ENCODE data around the gene ABR.

Gene ABR

DNA sequence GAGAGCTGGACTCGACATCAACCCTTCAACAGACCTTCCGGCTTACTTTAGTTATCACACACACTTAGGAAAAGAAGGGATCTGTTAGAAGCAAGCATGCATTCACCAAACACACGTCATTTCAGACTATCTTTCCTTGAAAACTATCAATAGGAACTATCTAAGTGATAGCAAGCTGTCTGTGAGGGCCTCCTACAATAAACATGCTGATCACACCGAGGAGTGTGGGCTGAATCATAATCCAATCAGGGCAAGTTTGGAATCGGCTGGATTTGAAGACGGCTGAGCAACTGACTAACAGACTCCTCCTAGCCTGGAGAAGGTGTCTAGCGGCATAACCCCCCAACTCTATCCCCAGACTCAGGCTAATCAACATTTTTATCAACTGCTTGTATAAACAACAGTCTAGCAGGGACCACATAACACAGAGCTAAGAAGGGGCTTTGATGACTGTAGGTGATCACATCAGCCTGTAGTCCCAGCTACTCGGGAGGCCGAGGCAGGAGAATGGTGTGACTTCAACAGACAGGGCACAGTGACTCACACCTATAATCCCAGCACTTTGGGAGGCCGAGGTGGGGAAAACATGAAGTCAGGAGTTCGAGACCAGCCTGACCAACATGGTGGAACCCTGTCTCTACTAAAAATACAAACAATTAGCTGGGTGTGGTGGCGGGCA, 214.3 kb downstream of the ABR start:
- Histone ChIP-seq H3K9me3 (ENCODE audit: control insufficient read depth, low read length) (no peaks in the 10 kb centered on the region), H3K4me3 (ENCODE audit: low read depth, low read length) (no peak overlapping the region), H3K27ac (no peak overlapping the region), H3K79me2 (peaks cover 2% of the 10 kb centered on the region), H3K27me3 (ENCODE audit: control insufficient read depth, insufficient read depth, low read length) (no peaks in the 10 kb centered on the region), H2AFZ (no peak overlapping the region), H3K36me3 (ENCODE audit: control insufficient read depth, insufficient read depth, low read length) (no peaks in the 10 kb centered on the region), H3K4me1 (no peaks in the 10 kb centered on the region), H3K4me2 (ENCODE audit: low read length) (no peak overlapping the region), H3K9ac (no peak overlapping the region)
- TF ChIP-seq, protein P1, sequence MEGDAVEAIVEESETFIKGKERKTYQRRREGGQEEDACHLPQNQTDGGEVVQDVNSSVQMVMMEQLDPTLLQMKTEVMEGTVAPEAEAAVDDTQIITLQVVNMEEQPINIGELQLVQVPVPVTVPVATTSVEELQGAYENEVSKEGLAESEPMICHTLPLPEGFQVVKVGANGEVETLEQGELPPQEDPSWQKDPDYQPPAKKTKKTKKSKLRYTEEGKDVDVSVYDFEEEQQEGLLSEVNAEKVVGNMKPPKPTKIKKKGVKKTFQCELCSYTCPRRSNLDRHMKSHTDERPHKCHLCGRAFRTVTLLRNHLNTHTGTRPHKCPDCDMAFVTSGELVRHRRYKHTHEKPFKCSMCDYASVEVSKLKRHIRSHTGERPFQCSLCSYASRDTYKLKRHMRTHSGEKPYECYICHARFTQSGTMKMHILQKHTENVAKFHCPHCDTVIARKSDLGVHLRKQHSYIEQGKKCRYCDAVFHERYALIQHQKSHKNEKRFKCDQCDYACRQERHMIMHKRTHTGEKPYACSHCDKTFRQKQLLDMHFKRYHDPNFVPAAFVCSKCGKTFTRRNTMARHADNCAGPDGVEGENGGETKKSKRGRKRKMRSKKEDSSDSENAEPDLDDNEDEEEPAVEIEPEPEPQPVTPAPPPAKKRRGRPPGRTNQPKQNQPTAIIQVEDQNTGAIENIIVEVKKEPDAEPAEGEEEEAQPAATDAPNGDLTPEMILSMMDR (IDR thresholded peaks at IDR 0.05): no peak

DNA sequence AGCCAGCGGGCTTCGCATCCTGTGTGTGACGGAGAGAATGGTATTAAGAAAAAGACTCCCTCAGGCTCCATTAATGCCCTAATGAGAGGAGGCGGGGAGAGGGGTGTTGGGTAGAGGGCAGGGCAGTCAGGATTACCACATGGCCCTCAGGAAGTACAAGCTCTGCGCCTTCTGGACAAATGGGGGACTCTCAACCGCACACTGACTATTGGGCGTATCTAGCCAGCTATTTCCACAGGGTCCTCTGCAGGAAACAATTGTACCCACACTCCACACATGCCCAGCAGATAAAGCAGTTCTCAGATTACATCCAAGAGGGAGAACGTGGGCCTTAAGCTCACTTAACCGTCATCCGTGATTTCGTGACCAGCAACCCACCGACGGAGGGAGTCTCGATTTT, 214.9 kb downstream of the ABR start:
- Histone ChIP-seq H2AFZ (no peak overlapping the region), H3K9me3 (ENCODE audit: control insufficient read depth, low read length) (no peaks in the 10 kb centered on the region), H3K27ac (no peak overlapping the region), H3K4me2 (ENCODE audit: low read length) (no peak overlapping the region), H3K27me3 (ENCODE audit: control insufficient read depth, insufficient read depth, low read length) (no peaks in the 10 kb centered on the region), H3K4me3 (ENCODE audit: low read depth, low read length) (no peak overlapping the region), H3K36me3 (ENCODE audit: control insufficient read depth, insufficient read depth, low read length) (no peaks in the 10 kb centered on the region), H3K9ac (no peak overlapping the region), H3K4me1 (no peaks in the 10 kb centered on the region), H3K79me2 (peaks cover 2% of the 10 kb centered on the region)
- TF ChIP-seq, protein P1 (IDR thresholded peaks at IDR 0.05): no peak

GRCh38 chr17:962670-963069, 217.1 kb downstream of the ABR start:
- H2AFZ ChIP-seq: no peak overlapping the region
- H3K27me3 ChIP-seq (ENCODE audit: control insufficient read depth, insufficient read depth, low read length): no peaks in the 10 kb centered on the region
- TF ChIP-seq, protein P1 (IDR thresholded peaks at IDR 0.05): no peak
- H3K27ac ChIP-seq: no peak overlapping the region
- no peaks in the 10 kb centered on the region for H3K36me3 ChIP-seq (ENCODE audit: control insufficient read depth, insufficient read depth, low read length)
- peaks cover 5% of the 10 kb centered on the region for H3K4me1 ChIP-seq
- no peak overlapping the region for H3K4me2 ChIP-seq (ENCODE audit: low read length)
- H3K4me3 ChIP-seq (ENCODE audit: low read depth, low read length): no peak overlapping the region
- peaks cover 2% of the 10 kb centered on the region for H3K79me2 ChIP-seq
- H3K9me3 ChIP-seq (ENCODE audit: control insufficient read depth, low read length): no peaks in the 10 kb centered on the region
- H3K9ac ChIP-seq: no peak overlapping the region

DNA sequence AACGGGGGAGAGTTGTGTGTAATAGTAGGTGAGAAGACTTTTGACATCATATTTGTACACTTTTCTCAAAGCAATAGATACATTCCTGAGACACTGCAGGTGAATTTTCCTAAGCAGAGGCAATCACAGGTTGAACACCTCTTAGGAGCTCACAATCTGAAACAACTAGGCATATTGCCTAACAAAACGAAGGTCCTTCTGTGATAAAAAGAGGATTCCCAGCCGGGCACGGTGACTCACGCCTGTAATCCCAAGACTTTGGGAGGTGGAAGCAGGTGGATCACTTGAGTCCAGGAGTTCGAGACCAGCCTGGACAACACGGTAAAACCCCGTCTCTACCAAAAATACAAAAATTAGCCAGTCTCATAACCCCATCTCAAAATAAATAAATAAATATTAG, 217.6 kb downstream of the ABR start:
- H3K27me3 ChIP-seq (ENCODE audit: control insufficient read depth, insufficient read depth, low read length): no peaks in the 10 kb centered on the region
- peaks cover 2% of the 10 kb centered on the region for H3K79me2 ChIP-seq
- H3K36me3 ChIP-seq (ENCODE audit: control insufficient read depth, insufficient read depth, low read length): no peaks in the 10 kb centered on the region
- TF ChIP-seq, protein P1 (IDR thresholded peaks at IDR 0.05): no peak
- peaks cover 5% of the 10 kb centered on the region for H3K4me1 ChIP-seq
- no peak overlapping the region for H2AFZ ChIP-seq
- no peaks in the 10 kb centered on the region for H3K9me3 ChIP-seq (ENCODE audit: control insufficient read depth, low read length)
- no peak overlapping the region for H3K4me2 ChIP-seq (ENCODE audit: low read length)
- H3K27ac ChIP-seq: no peak overlapping the region
- no peak overlapping the region for H3K9ac ChIP-seq
- H3K4me3 ChIP-seq (ENCODE audit: low read depth, low read length): no peak overlapping the region

Measured in parathyroid adenoma (tissue), 2 donors.